Stimulated activated effector memory CD8-positive, alpha-beta T cell treated with anti-CD3 and anti-CD28 coated beads, Interleukin-12 subunit alpha, Interleukin-12 subunit beta, amount 100 ng/mL, for 72 hours (primary cell): ENCODE results near the gene KIF5C.
"Not testable (repeated sequence)": the region's sequence is repeated elsewhere in the genome, so short reads cannot be mapped to it uniquely, and the experiment has no call there.

Experiments used
- ATAC-seq: fragments of 150-1000 bp; cut with Tn5 transposase; 2 replicates; pipeline ENCODE4 v1.10.0; 2021
- DNase-seq, 2 donors: peaks; one replicate each; pipeline ENCODE4 v3.0.0; 2021 to 2022; ENCODE audit warnings: low spot score in 2 of 2
- H3K27ac Mint-ChIP-seq: one replicate; pipeline ENCODE4 v1.8.0; 2022; ENCODE audit warnings: mild to moderate bottlenecking, mixed read lengths
- H3K36me3 Mint-ChIP-seq: one replicate; pipeline ENCODE4 v1.8.0; 2022; ENCODE audit warnings: mild to moderate bottlenecking, mixed read lengths
- H3K4me1 Mint-ChIP-seq: one replicate; pipeline ENCODE4 v1.8.0; 2022; ENCODE audit warnings: mixed read lengths
- H3K4me3 Mint-ChIP-seq: one replicate; pipeline ENCODE4 v1.8.0; 2022; ENCODE audit warnings: mild to moderate bottlenecking, mixed read lengths
- H3K9me3 Mint-ChIP-seq: one replicate; pipeline ENCODE4 v1.8.0; 2022; ENCODE audit warnings: mixed read lengths

KIF5C gene

GRCh38 chr2:148978706-148979105 is 103.7 kb downstream of the KIF5C start:
- Mint-ChIP-seq H3K36me3 (peaks cover 45% of the 10 kb centered on the region), H3K27ac (no peak overlapping the region), H3K4me3 (no peak overlapping the region), H3K9me3 (no peaks in the 10 kb centered on the region), H3K4me1 (peaks cover 6% of the 10 kb centered on the region)
- ATAC-seq (no peak), DNase-seq (no peak)

- DNase-seq = no peak
- no peak for ATAC-seq
- Mint-ChIP-seq H3K4me1 (peaks cover 6% of the 10 kb centered on the region), H3K36me3 (peaks cover 49% of the 10 kb centered on the region), H3K4me3 (no peak overlapping the region), H3K27ac (no peak overlapping the region), H3K9me3 (no peaks in the 10 kb centered on the region)
These were observed 104.3 kb downstream of the KIF5C start for GRCh38 chr2:148979164-148979918.

- H3K4me1 Mint-ChIP-seq = peaks cover 6% of the 10 kb centered on the region
- H3K27ac Mint-ChIP-seq = peak overlapping the region; percentile 9
- DNase-seq (no peak), ATAC-seq (no peak)
- H3K36me3 Mint-ChIP-seq = peaks cover 52% of the 10 kb centered on the region
- H3K9me3 Mint-ChIP-seq = no peaks in the 10 kb centered on the region
- H3K4me3 Mint-ChIP-seq = no peak overlapping the region
These were observed 104.9 kb downstream of the KIF5C start for GRCh38 chr2:148979919-148980277.

GRCh38 chr2:148980496-148980895 is 105.5 kb downstream of the KIF5C start:
- H3K27ac Mint-ChIP-seq = peak overlapping the region; percentile 9
- DNase-seq, ATAC-seq, H3K4me3 Mint-ChIP-seq, H3K9me3 Mint-ChIP-seq, H3K4me1 Mint-ChIP-seq: not testable (repeated sequence)
- H3K36me3 Mint-ChIP-seq = peaks cover 55% of the 10 kb centered on the region

- no peak overlapping the region for H3K27ac Mint-ChIP-seq
- ATAC-seq (no peak), DNase-seq (no peak)
- H3K36me3 Mint-ChIP-seq = peaks cover 55% of the 10 kb centered on the region
- H3K4me3 Mint-ChIP-seq = no peak overlapping the region
- H3K9me3 Mint-ChIP-seq = no peaks in the 10 kb centered on the region
- no peaks in the 10 kb centered on the region for H3K4me1 Mint-ChIP-seq
These were observed 106.3 kb downstream of the KIF5C start for GRCh38 chr2:148981324-148981723.

- Mint-ChIP-seq H3K27ac (no peak overlapping the region), H3K4me3 (no peak overlapping the region), H3K36me3 (peaks cover 55% of the 10 kb centered on the region), H3K4me1 (no peaks in the 10 kb centered on the region), H3K9me3 (no peaks in the 10 kb centered on the region)
- DNase-seq (no peak), ATAC-seq (no peak)
These were observed 106.8 kb downstream of the KIF5C start for GRCh38 chr2:148981781-148982180.

GRCh38 chr2:148982282-148982681 is 107.3 kb downstream of the KIF5C start:
- DNase-seq = no peak
- H3K27ac Mint-ChIP-seq = no peak overlapping the region

GRCh38 chr2:148983896-148984295 is 108.9 kb downstream of the KIF5C start:
- H3K4me3 Mint-ChIP-seq = no peak overlapping the region
- ATAC-seq (no peak), DNase-seq (no peak)
- no peaks in the 10 kb centered on the region for H3K4me1 Mint-ChIP-seq
- H3K36me3 Mint-ChIP-seq = peaks cover 45% of the 10 kb centered on the region
- H3K9me3 Mint-ChIP-seq = no peaks in the 10 kb centered on the region
- H3K27ac Mint-ChIP-seq = no peak overlapping the region

More at GRCh38 chr2:148982282-148982681, 107.3 kb downstream of the KIF5C start:
- Mint-ChIP-seq H3K4me3 (no peak overlapping the region), H3K9me3 (no peaks in the 10 kb centered on the region), H3K4me1 (no peaks in the 10 kb centered on the region), H3K36me3 (peaks cover 55% of the 10 kb centered on the region)
- ATAC-seq = no peak

- H3K4me1 Mint-ChIP-seq = no peaks in the 10 kb centered on the region
- H3K9me3 Mint-ChIP-seq = no peaks in the 10 kb centered on the region
- H3K27ac Mint-ChIP-seq = no peak overlapping the region
- DNase-seq (no peak), ATAC-seq (no peak)
- peaks cover 39% of the 10 kb centered on the region for H3K36me3 Mint-ChIP-seq
- no peak overlapping the region for H3K4me3 Mint-ChIP-seq
These were observed 109.4 kb downstream of the KIF5C start for GRCh38 chr2:148984449-148984848.

- DNase-seq (no peak), ATAC-seq (no peak)
- Mint-ChIP-seq H3K4me1 (no peaks in the 10 kb centered on the region), H3K9me3 (no peaks in the 10 kb centered on the region), H3K4me3 (no peak overlapping the region), H3K27ac (peak overlapping the region; percentile 43), H3K36me3 (peaks cover 24% of the 10 kb centered on the region)
These were observed 112.3 kb downstream of the KIF5C start for GRCh38 chr2:148987286-148987685.

- no peaks in the 10 kb centered on the region for H3K4me1 Mint-ChIP-seq
- peaks cover 15% of the 10 kb centered on the region for H3K36me3 Mint-ChIP-seq
- H3K9me3 Mint-ChIP-seq = no peaks in the 10 kb centered on the region
- no peak for DNase-seq
- H3K27ac Mint-ChIP-seq = no peak overlapping the region
- H3K4me3 Mint-ChIP-seq = no peak overlapping the region
- no peak for ATAC-seq
These were observed 113.3 kb downstream of the KIF5C start for GRCh38 chr2:148988337-148988736.

- H3K27ac Mint-ChIP-seq = no peak overlapping the region
- DNase-seq = peak in 1 of 2 donors; percentile 57
These were observed 115.0 kb downstream of the KIF5C start for GRCh38 chr2:148989882-148990493.

GRCh38 chr2:148990968-148991367 is 115.9 kb downstream of the KIF5C start:
- H3K36me3 Mint-ChIP-seq = peaks cover 16% of the 10 kb centered on the region
- H3K9me3 Mint-ChIP-seq = no peaks in the 10 kb centered on the region
- H3K4me1 Mint-ChIP-seq = no peaks in the 10 kb centered on the region
- no peak overlapping the region for H3K4me3 Mint-ChIP-seq
- ATAC-seq (no peak), DNase-seq (no peak)
- no peak overlapping the region for H3K27ac Mint-ChIP-seq

More at GRCh38 chr2:148989882-148990493, 115.0 kb downstream of the KIF5C start:
- H3K36me3 Mint-ChIP-seq = peaks cover 9% of the 10 kb centered on the region
- H3K9me3 Mint-ChIP-seq = no peaks in the 10 kb centered on the region
- H3K4me3 Mint-ChIP-seq = no peak overlapping the region
- no peaks in the 10 kb centered on the region for H3K4me1 Mint-ChIP-seq
- peak; percentile 79 for ATAC-seq

- no peaks in the 10 kb centered on the region for H3K9me3 Mint-ChIP-seq
- H3K4me1 Mint-ChIP-seq = no peaks in the 10 kb centered on the region
- peaks cover 27% of the 10 kb centered on the region for H3K36me3 Mint-ChIP-seq
- no peak overlapping the region for H3K4me3 Mint-ChIP-seq
- H3K27ac Mint-ChIP-seq = no peak overlapping the region
- no peak for ATAC-seq
- no peak for DNase-seq
These were observed 117.4 kb downstream of the KIF5C start for GRCh38 chr2:148992448-148992847.

- ATAC-seq (no peak), DNase-seq (no peak)
- Mint-ChIP-seq H3K4me3 (no peak overlapping the region), H3K36me3 (peaks cover 36% of the 10 kb centered on the region), H3K27ac (no peak overlapping the region), H3K9me3 (no peaks in the 10 kb centered on the region), H3K4me1 (no peaks in the 10 kb centered on the region)
These were observed 118.3 kb downstream of the KIF5C start for GRCh38 chr2:148993351-148993750.

GRCh38 chr2:148994341-148994740 is 119.3 kb downstream of the KIF5C start:
- no peak for DNase-seq
- no peaks in the 10 kb centered on the region for H3K9me3 Mint-ChIP-seq
- no peaks in the 10 kb centered on the region for H3K4me1 Mint-ChIP-seq
- H3K36me3 Mint-ChIP-seq = peaks cover 40% of the 10 kb centered on the region
- ATAC-seq = no peak
- no peak overlapping the region for H3K27ac Mint-ChIP-seq
- H3K4me3 Mint-ChIP-seq = no peak overlapping the region
